PC-3 (cell line): Measurements from ENCODE around the gene ADAM12. TPM values are rescaled to one million over a fixed set of nuclear protein-coding genes. Genes with fewer than 3 reads are reported as not detected.
A peak's percentile ranks its signal among the peaks of the same experiment; 100 is the strongest.

Experiments
- ATAC-seq: fragments of 200-7000 bp; cut with Tn5 transposase; 2 replicates; pipeline ENCODE4 v1.9.1; 2020; ENCODE audit warnings: mild to moderate bottlenecking, moderate library complexity
- BruUV-seq: library from RNA; stranded (reverse); fragments of 400-500 nt; replicated peaks from 2 replicates; lab custom pipeline; 2021; lab: Mats Ljungman, UMichigan
- CTCF ChIA-PET: fragments of 300-600 bp; sonication (Branson Sonifier 250); formaldehyde crosslinking; loops from one replicate; lab custom pipeline; 2022; ENCODE audit warnings: antibody characterized with exemption; lab: Charles Lee
- POLR2A ChIA-PET: fragments of 300-600 bp; sonication (Branson Sonifier 250); formaldehyde crosslinking; loops from one replicate; lab custom pipeline; 2022; ENCODE audit warnings: antibody characterized with exemption; ENCODE audit not compliant: unreplicated experiment; lab: Charles Lee
- DNase-seq: peaks from one replicate; pipeline ENCODE4 v3.0.0-alpha.2; 2015
- H2AFZ ChIP-seq: fragments of 300-600 bp; sonication (generic); 2 replicates; pipeline ENCODE4 v1.6.0; 2016; ENCODE audit warnings: antibody characterized with exemption, low read length
- H3F3A ChIP-seq: fragments of 300-600 bp; sonication (generic); one replicate; pipeline ENCODE4 v1.6.0; 2017; ENCODE audit warnings: antibody characterized with exemption, low read length, control low read depth, mild to moderate bottlenecking; ENCODE audit not compliant: unreplicated experiment
- H3K27ac ChIP-seq: fragments of 300-600 bp; sonication (generic); 2 replicates; pipeline ENCODE4 v1.5.1; 2016; ENCODE audit warnings: mild to moderate bottlenecking, low read length
- H3K27me3 ChIP-seq: fragments of 300-600 bp; sonication (generic); 2 replicates; pipeline ENCODE4 v1.6.1; 2016; ENCODE audit warnings: low read length, mixed read lengths
- H3K36me3 ChIP-seq: fragments of 300-600 bp; sonication (generic); 2 replicates; pipeline ENCODE4 v1.6.1; 2016; ENCODE audit warnings: low read depth, mixed run types, low read length, mixed read lengths
- H3K4me1 ChIP-seq: fragments of 300-600 bp; sonication (generic); 2 replicates; pipeline ENCODE4 v1.5.1; 2016; ENCODE audit warnings: low read length; ENCODE audit not compliant: insufficient read depth
- H3K4me2 ChIP-seq: fragments of 300-600 bp; sonication (generic); 2 replicates; pipeline ENCODE4 v1.6.0; 2016; ENCODE audit warnings: low read length
- H3K4me3 ChIP-seq: fragments of 300-600 bp; sonication (generic); 2 replicates; pipeline ENCODE4 v1.5.1; 2016; ENCODE audit warnings: mild to moderate bottlenecking, low read length, mixed read lengths
- H3K79me2 ChIP-seq: fragments of 300-600 bp; sonication (generic); 2 replicates; pipeline ENCODE4 v1.6.1; 2017; ENCODE audit warnings: low read length, mixed read lengths
- H3K9ac ChIP-seq: fragments of 300-600 bp; sonication (generic); 2 replicates; pipeline ENCODE4 v1.6.0; 2016; ENCODE audit warnings: mild to moderate bottlenecking, low read length
- H3K9me2 ChIP-seq: fragments of 300-600 bp; sonication (generic); replicated peaks from 2 replicates; pipeline ENCODE4 v1.6.1; 2016; ENCODE audit warnings: mixed run types, low read length, mixed read lengths
- H3K9me3 ChIP-seq: fragments of 300-600 bp; sonication (generic); 2 replicates; pipeline ENCODE4 v1.6.1; 2016; ENCODE audit warnings: low read length, mixed read lengths
- H4K20me1 ChIP-seq: fragments of 300-600 bp; sonication (generic); 2 replicates; pipeline ENCODE4 v1.6.1; 2016; ENCODE audit warnings: low read length, mixed read lengths
- EZH2 ChIP-seq: fragments of 300-600 bp; sonication (generic); IDR thresholded peaks from one replicate; pipeline ENCODE4 v1.6.1; 2017; ENCODE audit warnings: antibody characterized with exemption, mild to moderate bottlenecking, low read length; ENCODE audit not compliant: unreplicated experiment
- EZH2phosphoT487 ChIP-seq: fragments of 300-600 bp; sonication (generic); IDR thresholded peaks from 2 replicates; pipeline ENCODE4 v1.6.1; 2018; ENCODE audit warnings: mild to moderate bottlenecking, antibody characterized with exemption, low read length, borderline replicate concordance
- intact Hi-C: fragments of 100-400 bp; cut with micrococcal nuclease; formaldehyde crosslinking; loops from 2 replicates; pipeline ENCODE4 v1.9.0; 2023
- total RNA-seq: library from RNA; depleted of rRNA; stranded (reverse); fragments of >200 nt; gene quantifications from 2 replicates; pipeline ENCODE4 v1.2.3, GENCODE V29; 2014
- TF ChIP-seq, protein P1 (sequence below): fragments of 300-600 bp; sonication (generic); conservative IDR thresholded peaks from 2 replicates; pipeline ENCODE4 v1.5.1; 2017; ENCODE audit warnings: antibody characterized with exemption, low read depth, mild to moderate bottlenecking, low read length

ADAM12 gene
- total RNA-seq, 1 experiment from 2014 or later, result 3.4 TPM

DNA sequence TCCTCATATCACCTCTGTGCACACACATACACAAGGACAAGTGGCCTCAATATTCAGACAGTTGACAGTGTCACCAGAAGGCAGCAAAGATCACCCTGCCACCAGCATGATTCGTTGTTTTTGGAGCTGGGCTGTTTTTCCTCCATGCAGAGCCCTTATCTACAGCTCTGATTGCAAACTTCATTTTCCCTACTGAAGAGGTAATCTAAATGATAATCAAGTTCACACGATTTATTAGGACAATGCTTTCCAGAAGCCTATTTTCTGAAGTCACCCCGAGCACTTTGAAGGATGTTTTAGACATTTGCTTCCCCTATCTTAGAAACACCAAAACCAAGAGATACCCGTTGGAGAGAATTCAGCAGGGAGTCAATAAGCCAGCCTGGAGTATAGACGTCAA, 46.0 kb upstream of the ADAM12 start:
- no peaks in the 10 kb centered on the region for H3K36me3 ChIP-seq
- H3K4me1 ChIP-seq, result peaks cover 16% of the 10 kb centered on the region
- TF ChIP-seq EZH2 (no peak), EZH2phosphoT487 (no peak)
- TF ChIP-seq, protein P1, sequence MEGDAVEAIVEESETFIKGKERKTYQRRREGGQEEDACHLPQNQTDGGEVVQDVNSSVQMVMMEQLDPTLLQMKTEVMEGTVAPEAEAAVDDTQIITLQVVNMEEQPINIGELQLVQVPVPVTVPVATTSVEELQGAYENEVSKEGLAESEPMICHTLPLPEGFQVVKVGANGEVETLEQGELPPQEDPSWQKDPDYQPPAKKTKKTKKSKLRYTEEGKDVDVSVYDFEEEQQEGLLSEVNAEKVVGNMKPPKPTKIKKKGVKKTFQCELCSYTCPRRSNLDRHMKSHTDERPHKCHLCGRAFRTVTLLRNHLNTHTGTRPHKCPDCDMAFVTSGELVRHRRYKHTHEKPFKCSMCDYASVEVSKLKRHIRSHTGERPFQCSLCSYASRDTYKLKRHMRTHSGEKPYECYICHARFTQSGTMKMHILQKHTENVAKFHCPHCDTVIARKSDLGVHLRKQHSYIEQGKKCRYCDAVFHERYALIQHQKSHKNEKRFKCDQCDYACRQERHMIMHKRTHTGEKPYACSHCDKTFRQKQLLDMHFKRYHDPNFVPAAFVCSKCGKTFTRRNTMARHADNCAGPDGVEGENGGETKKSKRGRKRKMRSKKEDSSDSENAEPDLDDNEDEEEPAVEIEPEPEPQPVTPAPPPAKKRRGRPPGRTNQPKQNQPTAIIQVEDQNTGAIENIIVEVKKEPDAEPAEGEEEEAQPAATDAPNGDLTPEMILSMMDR, result no peak
- DNase-seq, result no peak
- no peaks in the 10 kb centered on the region for H4K20me1 ChIP-seq
- CTCF ChIA-PET, result no interaction called here
- H3K27ac ChIP-seq, result peak overlapping the region; percentile 72
- no peaks in the 10 kb centered on the region for H3K9me2 ChIP-seq
- H3K4me3 ChIP-seq, result no peak overlapping the region
- no peak overlapping the region for H2AFZ ChIP-seq
- H3K9me3 ChIP-seq, result no peaks in the 10 kb centered on the region
- H3K79me2 ChIP-seq, result no peaks in the 10 kb centered on the region
- BruUV-seq, result no TSS peak
- H3F3A ChIP-seq, result no peaks in the 10 kb centered on the region
- POLR2A ChIA-PET, result no interaction called here
- H3K4me2 ChIP-seq, result no peak overlapping the region
- intact Hi-C loops, result no loop called here
- no peak for ATAC-seq
- H3K27me3 ChIP-seq, result no peaks in the 10 kb centered on the region
- H3K9ac ChIP-seq, result no peak overlapping the region

DNA sequence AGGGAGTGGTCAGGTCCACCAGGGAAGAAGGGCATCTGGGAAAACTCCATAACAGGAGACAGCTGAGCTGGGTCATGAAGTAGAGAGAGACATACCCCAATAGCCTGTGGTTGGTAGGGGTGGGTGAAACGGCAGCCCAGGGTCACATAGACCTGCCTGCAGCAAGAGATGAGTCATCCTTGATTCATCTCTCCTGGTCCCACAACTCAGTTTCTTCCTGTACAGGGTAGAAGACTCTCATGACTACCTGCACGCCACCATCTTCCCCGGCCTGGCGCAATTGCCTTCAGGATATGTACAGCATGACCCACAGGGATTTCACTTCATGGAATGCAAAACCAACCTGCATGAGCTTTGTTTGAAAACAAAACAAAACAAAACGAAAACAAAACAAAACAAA, 45.1 kb upstream of the ADAM12 start:
- BruUV-seq, result no TSS peak

DNA sequence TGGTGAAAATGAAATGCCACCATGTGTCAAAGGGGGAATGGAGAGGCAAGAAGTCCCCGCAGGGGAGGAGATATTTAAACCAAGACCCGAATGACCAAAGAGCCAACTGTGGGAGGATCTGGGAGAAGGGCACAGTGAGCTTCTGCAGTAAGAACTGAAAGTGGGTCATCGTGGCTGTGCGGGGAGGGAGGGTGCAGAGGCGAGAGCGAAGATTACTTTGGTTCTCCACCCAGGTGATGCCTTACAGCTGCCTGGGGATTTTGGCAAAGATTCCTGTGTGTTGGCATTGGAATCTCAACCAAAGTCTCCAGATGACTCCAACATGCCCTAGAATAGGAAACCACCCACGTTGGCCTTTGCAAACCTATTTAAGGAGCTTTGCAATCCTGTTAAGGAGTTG, 44.2 kb upstream of the ADAM12 start:
- no TSS peak for BruUV-seq
- DNase-seq (no peak), ATAC-seq (no peak)
- TF ChIP-seq, protein P1, result no peak
- TF ChIP-seq EZH2, result no peak
- TF ChIP-seq EZH2phosphoT487, result no peak
- H3K27ac ChIP-seq, result peak overlapping the region; percentile 72
- H3K36me3 ChIP-seq, result no peaks in the 10 kb centered on the region
- ChIA-PET POLR2A (no interaction called here), CTCF (no interaction called here)
- no peak overlapping the region for H2AFZ ChIP-seq
- no peaks in the 10 kb centered on the region for H3K9me3 ChIP-seq
- intact Hi-C loops, result no loop called here
- H3K4me3 ChIP-seq, result no peak overlapping the region
- no peaks in the 10 kb centered on the region for H3F3A ChIP-seq
- no peaks in the 10 kb centered on the region for H4K20me1 ChIP-seq
- no peaks in the 10 kb centered on the region for H3K27me3 ChIP-seq
- peak overlapping the region; percentile 36; the same call in 1 of the 2 replicates for H3K9ac ChIP-seq
- H3K9me2 ChIP-seq, result no peaks in the 10 kb centered on the region
- no peaks in the 10 kb centered on the region for H3K79me2 ChIP-seq
- peaks cover 16% of the 10 kb centered on the region for H3K4me1 ChIP-seq
- no peak overlapping the region for H3K4me2 ChIP-seq

More for the DNA sequence above, 45.1 kb upstream of the ADAM12 start:
- Histone ChIP-seq H3K27ac (peak overlapping the region; percentile 72), H3K9me2 (no peaks in the 10 kb centered on the region), H2AFZ (0 out of 2 replicates have a peak overlapping the region, but pooled peaks have one; percentile 11), H3K4me2 (no peak overlapping the region), H3K36me3 (no peaks in the 10 kb centered on the region), H3K9ac (peak overlapping the region; percentile 36; the same call in 1 of the 2 replicates), H3K4me1 (peaks cover 16% of the 10 kb centered on the region), H3K9me3 (no peaks in the 10 kb centered on the region), H3K79me2 (no peaks in the 10 kb centered on the region), H3K4me3 (no peak overlapping the region), H3K27me3 (no peaks in the 10 kb centered on the region), H4K20me1 (no peaks in the 10 kb centered on the region), H3F3A (no peaks in the 10 kb centered on the region)
- ATAC-seq, result peak; percentile 91
- DNase-seq, result peak; percentile 86
- CTCF ChIA-PET, result no interaction called here
- intact Hi-C loops, result no loop called here
- TF ChIP-seq, protein P1, result no peak
- TF ChIP-seq EZH2, result no peak
- no peak for TF ChIP-seq EZH2phosphoT487
- POLR2A ChIA-PET, result no interaction called here
